Measurements from ENCODE around the gene ZFYVE19.
A peak's percentile ranks its signal among the peaks of the same experiment; 100 is the strongest.

The ZFYVE19 gene

DNA sequence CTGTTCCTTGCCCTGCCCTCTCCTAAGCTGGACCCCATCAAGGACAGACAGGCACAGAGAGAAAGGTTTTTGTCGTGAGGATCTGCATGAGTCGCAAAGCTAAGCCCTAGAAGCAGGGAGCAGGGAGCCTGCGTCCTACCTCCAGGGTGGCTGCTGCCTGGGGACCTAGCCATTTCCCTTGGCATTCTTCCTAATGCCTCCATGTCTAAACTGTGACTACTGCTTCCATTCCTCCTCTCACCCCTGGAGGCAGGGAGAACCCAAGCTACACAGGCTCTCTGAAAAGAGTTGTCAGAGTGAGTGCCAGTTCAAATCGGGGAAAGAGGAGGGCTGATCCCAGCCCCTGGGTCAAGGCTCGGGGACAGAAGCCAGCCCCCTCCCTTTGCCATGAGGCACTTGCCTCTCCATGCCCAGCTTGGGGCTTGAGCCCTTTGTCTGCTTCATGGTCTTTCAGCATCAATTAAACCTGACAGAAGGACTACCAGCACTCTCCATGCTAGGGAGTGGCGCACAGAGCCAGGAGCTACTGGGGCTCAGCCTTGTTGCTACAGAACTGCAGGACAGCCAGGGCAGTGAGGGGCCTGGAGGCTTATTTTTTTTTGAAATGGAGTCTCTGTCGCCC, 40.6 kb upstream of the ZFYVE19 start:
- TF ChIP-seq, protein P1, sequence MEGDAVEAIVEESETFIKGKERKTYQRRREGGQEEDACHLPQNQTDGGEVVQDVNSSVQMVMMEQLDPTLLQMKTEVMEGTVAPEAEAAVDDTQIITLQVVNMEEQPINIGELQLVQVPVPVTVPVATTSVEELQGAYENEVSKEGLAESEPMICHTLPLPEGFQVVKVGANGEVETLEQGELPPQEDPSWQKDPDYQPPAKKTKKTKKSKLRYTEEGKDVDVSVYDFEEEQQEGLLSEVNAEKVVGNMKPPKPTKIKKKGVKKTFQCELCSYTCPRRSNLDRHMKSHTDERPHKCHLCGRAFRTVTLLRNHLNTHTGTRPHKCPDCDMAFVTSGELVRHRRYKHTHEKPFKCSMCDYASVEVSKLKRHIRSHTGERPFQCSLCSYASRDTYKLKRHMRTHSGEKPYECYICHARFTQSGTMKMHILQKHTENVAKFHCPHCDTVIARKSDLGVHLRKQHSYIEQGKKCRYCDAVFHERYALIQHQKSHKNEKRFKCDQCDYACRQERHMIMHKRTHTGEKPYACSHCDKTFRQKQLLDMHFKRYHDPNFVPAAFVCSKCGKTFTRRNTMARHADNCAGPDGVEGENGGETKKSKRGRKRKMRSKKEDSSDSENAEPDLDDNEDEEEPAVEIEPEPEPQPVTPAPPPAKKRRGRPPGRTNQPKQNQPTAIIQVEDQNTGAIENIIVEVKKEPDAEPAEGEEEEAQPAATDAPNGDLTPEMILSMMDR (IDR thresholded peaks at IDR 0.05; ENCODE audit: low read depth, low read length) = no peak
- in situ Hi-C loops (cut with HindIII; ENCODE audit: low sequenced_read_pairs) = no loop called here
- peak; percentile 29 for DNase-seq (ENCODE audit: low read depth, low spot score)
- H3K4me3 ChIP-seq (ENCODE audit: low read depth, low read length) = no peak overlapping the region

DNA sequence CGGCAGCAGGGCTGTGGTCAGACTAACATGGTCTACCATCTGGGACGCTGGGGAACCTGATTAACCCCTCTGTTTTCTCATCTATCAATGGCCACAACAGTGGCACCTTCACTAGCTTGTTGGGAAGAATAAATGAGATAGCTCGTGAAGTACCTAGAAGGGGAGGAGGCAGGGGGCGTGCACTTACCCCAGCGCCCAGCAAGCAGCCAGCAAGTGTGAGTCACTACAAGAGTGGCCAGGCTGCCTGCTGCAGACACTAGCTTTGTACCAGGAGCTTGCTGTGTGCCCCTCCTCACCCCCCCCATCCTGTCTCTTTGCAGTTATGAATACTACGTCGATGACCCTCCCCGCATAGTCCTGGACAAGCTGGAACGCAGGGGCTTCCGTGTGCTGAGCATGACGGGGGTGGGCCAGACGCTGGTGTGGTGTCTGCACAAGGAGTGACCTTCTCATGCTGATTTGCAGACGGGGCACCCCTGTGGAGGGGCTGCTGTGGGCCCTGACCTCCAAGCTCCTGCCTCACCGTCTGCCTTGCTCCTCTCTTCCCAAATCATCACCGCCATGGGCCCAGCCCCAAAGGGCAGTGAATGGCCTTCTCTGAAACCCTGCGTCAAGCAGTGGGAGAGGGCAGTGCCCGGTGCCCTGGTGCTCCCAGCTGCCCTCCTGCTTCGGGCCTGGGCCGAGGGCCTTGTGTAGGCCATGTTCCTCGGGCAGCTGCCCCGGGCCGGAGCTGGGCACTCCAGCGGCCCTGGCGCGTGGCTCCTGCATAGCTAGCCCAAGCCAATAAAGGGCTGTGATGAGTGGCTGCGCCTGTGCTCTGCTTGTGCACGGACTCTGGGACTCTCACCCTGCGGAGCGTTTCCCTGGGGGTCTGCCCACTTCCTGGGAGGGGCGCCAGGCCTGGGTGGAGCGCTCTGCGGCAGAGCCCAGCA, 39.7 kb upstream of the ZFYVE19 start:
- H3K4me3 ChIP-seq (ENCODE audit: low read depth, low read length) = no peak overlapping the region
- TF ChIP-seq, protein P1 (IDR thresholded peaks at IDR 0.05; ENCODE audit: low read depth, low read length) = no peak
- peak; percentile 79 for DNase-seq (ENCODE audit: low read depth, low spot score)
- in situ Hi-C loops (cut with HindIII; ENCODE audit: low sequenced_read_pairs) = no loop called here

DNA sequence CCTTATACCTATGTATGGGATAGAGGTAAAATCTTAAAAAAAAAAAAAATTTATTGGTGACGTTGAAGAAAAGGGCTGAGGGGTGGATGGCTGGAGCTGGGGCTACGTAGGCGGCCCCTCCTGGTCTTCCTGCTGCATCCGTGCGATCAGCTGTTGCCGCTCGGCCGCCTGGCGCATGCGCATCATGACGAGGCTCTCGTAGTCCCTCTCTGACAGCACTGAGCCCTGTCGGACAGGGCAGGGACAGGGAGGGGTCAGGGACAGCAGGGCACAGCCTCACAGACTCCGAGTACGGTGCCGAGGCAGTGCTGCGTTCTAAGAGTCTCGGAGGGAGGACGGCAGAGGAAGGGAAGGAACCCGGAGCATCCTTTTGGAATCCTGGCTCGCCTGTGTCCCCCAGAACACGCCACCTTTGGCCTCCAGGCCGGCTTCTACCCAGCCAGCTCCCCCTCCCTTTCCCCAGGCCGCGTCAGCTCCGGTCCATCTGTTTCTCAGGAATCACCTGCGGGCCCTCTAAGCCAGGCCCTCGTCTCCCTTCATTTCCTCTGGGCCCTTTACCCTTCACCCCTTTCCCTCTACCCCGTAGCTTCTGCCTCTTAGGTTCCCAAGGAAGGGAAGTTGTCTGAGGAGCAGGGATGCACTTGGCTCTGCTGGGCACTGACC, 38.9 kb upstream of the ZFYVE19 start:
- no peak overlapping the region for H3K4me3 ChIP-seq (ENCODE audit: low read depth, low read length)
- TF ChIP-seq, protein P1 (IDR thresholded peaks at IDR 0.05; ENCODE audit: low read depth, low read length) = no peak
- DNase-seq (ENCODE audit: low read depth, low spot score) = no peak
- in situ Hi-C loops (cut with HindIII; ENCODE audit: low sequenced_read_pairs) = no loop called here

DNA sequence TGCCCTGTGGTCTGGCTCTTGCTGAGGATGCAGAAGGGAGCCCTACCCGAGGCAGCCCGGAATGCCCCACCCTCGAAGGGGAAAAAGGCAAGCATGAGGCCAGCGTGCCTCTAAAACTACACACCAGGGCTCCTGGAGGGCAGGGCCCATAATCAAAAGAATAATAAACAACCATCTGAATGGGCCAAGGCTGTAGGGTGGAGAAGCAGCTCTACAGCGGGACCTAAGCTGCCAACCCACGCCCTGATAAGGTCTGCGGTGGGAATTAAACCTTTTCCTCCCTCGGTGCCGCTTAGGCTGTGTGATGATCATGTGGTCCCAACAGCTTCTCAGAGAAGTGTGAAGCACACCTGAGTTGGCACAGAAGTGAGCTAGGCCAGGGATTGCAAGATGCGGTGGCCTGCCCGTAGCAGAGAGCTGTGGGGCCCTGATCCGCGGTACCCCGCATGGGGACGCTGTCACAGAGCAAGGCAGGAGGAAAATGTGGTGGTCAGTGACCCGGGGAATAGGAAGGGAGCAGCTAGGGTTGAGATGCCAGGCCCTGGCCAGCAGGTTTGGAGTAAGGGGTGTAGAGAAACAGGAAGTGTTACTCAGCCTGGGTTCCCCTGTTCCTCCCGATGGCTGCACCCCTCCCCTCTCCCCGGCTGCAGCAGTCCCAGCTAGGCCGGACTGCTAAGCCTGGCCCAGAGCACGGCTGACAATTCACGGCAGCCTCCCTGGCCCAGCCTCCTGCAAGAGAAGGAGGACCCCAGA, 38.2 kb upstream of the ZFYVE19 start:
- TF ChIP-seq, protein P1 (IDR thresholded peaks at IDR 0.05; ENCODE audit: low read depth, low read length) = no peak
- no peak for DNase-seq (ENCODE audit: low read depth, low spot score)
- in situ Hi-C loops (cut with HindIII; ENCODE audit: low sequenced_read_pairs) = no loop called here
- H3K4me3 ChIP-seq (ENCODE audit: low read depth, low read length) = no peak overlapping the region

DNA sequence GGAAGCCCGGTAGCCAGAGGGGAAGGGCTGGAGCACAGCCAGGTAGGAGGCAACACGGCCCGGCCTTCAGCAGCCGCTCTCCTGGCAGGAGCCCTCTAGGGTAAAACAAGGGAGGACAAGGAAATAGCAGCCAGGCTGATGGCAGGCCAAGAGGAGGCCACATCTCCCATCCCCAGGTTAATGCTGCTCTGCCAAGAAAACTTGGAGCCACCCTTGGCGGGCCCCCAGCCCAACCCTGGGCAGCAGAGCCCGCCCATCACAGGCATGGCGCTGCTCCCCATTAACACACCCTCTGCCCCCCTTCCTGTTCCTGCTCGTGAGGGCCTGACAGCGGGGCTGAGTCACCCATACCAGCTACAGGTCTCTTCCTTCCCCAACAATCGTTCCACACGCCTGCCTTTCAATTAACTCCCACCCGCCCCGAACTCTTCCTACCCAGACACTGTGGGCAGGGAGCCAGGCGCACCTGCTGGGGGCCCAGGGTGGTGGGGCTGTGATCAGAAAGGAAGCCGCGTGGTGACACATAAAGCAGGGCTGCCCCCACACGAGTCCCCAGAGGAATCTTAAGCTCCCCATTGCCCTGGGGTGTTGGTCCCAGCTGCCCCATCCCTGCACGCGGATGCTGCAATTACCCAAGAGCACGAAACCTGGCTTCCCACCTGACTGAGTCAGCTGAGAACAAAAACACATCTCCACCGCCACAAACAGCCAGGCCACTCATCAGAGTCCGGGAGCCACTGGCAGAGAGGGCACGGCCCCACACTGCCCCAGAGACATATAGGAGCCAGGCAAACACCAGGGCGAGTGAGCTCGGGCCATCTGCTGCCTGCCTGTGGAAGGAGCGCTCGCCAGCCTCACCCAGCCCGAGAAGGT, 37.4 kb upstream of the ZFYVE19 start, which contains the start of gene C15orf62:
C15orf62 (plus strand) TSS at position 707 of the 873 bp plus-strand sequence. CDS start 516 bp downstream, outside the sequence.
- in situ Hi-C loops (cut with HindIII; ENCODE audit: low sequenced_read_pairs) = no loop called here
- no peak within 1 kb of the TSS for H3K4me3 ChIP-seq (ENCODE audit: low read depth, low read length)
- DNase-seq (ENCODE audit: low read depth, low spot score) = peak; percentile 62
- TF ChIP-seq, protein P1 (IDR thresholded peaks at IDR 0.05; ENCODE audit: low read depth, low read length) = no peak

All from astrocyte of the spinal cord (primary cell).